Measurements from ENCODE around the gene TRIM65. TPM values are rescaled to one million over a fixed set of nuclear protein-coding genes. Genes with fewer than 3 reads are reported as not detected.
"Not testable (repeated sequence)": the region's sequence is repeated elsewhere in the genome, so short reads cannot be mapped to it uniquely, and the experiment has no call there.

TRIM65 gene
- total RNA-seq, 1 experiment from 2014 or later = 23.1 TPM

DNA sequence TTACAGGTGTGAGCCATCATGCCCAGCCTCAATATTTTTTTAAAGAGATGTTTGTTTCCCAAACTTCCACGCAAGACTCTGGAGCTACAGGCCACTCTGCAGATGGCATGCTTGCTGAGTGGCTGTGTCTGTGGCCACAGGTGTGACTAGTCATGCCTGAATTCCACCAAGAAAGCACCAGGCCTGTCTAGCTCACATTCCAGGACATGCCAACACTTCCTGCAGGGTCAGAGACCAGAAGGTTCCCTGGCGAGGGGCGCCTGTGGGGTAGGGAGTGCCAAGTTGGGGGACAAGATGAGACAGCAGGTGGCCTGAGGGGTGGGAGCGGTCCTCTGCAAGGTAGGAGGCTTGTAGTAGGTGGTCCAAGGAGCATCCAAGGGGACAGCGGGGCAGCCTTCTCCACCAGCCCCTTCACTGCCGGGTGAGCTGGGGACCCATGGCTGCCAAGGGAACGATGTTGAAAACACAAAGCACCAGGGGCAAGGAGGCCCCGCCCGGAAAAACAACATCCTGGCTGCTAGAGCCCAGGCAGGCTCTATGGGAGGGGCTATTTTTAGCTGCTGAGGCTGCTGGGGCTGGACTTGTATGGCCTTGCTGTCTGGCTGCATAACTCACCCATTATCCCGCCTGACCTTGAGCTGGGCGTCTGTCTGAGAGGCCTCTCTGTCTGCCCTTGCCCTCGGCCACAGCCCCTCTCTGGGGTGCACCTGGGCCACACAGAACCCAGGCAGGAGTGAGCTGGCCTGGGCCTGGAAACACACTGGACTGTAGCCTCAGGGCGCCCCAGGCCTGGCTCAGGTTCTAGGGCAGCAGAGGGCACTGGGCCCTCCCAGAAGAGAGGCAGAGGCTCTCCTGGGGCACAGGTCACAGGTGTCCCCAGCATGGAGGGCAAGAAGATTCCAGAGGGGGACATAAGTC lies 24.1 kb downstream of the TRIM65 start:
- no peaks in the 10 kb centered on the region for H3K9me3 ChIP-seq
- Mint-ChIP-seq H3K27me3 (ENCODE audit: insufficient read depth, unreplicated experiment) (no peaks in the 10 kb centered on the region), H3K36me3 (ENCODE audit: insufficient read depth, unreplicated experiment) (no peaks in the 10 kb centered on the region), H3K9me3 (ENCODE audit: unreplicated experiment) (no peaks in the 10 kb centered on the region), H3K4me3 (ENCODE audit: unreplicated experiment) (no peak overlapping the region), H3K27ac (ENCODE audit: unreplicated experiment) (no peak overlapping the region), H3K4me1 (ENCODE audit: low read depth, unreplicated experiment) (peaks cover 12% of the 10 kb centered on the region)
- H3K4me3 ChIP-seq (ENCODE audit: low read depth, low read length) = no peak overlapping the region
- intact Hi-C loops (cut with micrococcal nuclease; ENCODE audit: unreplicated experiment) = no loop called here
- TF ChIP-seq, protein P1, sequence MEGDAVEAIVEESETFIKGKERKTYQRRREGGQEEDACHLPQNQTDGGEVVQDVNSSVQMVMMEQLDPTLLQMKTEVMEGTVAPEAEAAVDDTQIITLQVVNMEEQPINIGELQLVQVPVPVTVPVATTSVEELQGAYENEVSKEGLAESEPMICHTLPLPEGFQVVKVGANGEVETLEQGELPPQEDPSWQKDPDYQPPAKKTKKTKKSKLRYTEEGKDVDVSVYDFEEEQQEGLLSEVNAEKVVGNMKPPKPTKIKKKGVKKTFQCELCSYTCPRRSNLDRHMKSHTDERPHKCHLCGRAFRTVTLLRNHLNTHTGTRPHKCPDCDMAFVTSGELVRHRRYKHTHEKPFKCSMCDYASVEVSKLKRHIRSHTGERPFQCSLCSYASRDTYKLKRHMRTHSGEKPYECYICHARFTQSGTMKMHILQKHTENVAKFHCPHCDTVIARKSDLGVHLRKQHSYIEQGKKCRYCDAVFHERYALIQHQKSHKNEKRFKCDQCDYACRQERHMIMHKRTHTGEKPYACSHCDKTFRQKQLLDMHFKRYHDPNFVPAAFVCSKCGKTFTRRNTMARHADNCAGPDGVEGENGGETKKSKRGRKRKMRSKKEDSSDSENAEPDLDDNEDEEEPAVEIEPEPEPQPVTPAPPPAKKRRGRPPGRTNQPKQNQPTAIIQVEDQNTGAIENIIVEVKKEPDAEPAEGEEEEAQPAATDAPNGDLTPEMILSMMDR (IDR thresholded peaks at IDR 0.05; ENCODE audit: insufficient read depth in 1 of 2, low read depth in 1 of 2, low read length in 1 of 2, severe bottlenecking in 1 of 2, unreplicated experiment in 1 of 2) = no peak
- H3K27me3 ChIP-seq (replicated peaks; ENCODE audit: control insufficient read depth, insufficient read depth, low read length) = no peaks in the 10 kb centered on the region
- ChIA-PET POLR2A (interaction anchor here (0.6 to 1.4 kb wide), 3 partner anchors 18 to 266 kb away, joined by 3 to 6 read pairs (median 3); partner anchors contain the start of gene WBP2), CTCF (interaction anchor here (1.3 to 2.0 kb wide), 2 partner anchors 15 to 18 kb away, joined by 3 to 8 read pairs; partner anchors contain the start of gene WBP2)
- no TSS peak for BruUV-seq (replicated peaks)
- peak in 1 of 2 experiments; percentile 46 for DNase-seq
- H3K4me1 ChIP-seq = peaks cover 22% of the 10 kb centered on the region
- no peaks in the 10 kb centered on the region for H3K36me3 ChIP-seq (ENCODE audit: control insufficient read depth, insufficient read depth, low read length)

DNA sequence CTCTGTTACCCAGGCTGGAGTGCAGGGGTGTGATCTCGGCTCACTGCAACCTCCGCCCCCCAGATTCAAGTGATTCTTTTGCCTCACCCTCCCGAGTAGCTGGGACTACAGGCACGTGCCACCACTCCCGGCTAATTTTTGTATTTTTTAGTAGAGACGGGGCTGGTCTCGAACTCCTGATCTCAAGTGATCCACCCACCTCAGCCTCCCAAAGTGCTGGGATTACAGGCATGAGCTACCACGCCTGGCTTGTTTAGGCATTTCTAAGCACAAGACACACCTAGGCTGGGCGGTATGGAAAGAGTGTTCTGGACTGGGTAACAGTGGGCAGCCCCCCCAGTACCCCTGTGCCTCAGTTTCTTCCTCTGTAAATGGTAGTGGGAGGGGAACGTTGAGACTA lies 26.5 kb downstream of the TRIM65 start:
- H3K9me3 ChIP-seq; H3K36me3 ChIP-seq (ENCODE audit: control insufficient read depth, insufficient read depth, low read length); H3K4me3 Mint-ChIP-seq (ENCODE audit: unreplicated experiment); H3K4me1 ChIP-seq; intact Hi-C loops (cut with micrococcal nuclease; ENCODE audit: unreplicated experiment); DNase-seq; H3K9me3 Mint-ChIP-seq (ENCODE audit: unreplicated experiment); BruUV-seq (replicated peaks); H3K4me1 Mint-ChIP-seq (ENCODE audit: low read depth, unreplicated experiment); H3K4me3 ChIP-seq (ENCODE audit: low read depth, low read length); CTCF ChIA-PET; H3K27me3 Mint-ChIP-seq (ENCODE audit: insufficient read depth, unreplicated experiment); H3K27me3 ChIP-seq (replicated peaks; ENCODE audit: control insufficient read depth, insufficient read depth, low read length); H3K27ac Mint-ChIP-seq (ENCODE audit: unreplicated experiment); H3K36me3 Mint-ChIP-seq (ENCODE audit: insufficient read depth, unreplicated experiment); POLR2A ChIA-PET: not testable (repeated sequence)

DNA sequence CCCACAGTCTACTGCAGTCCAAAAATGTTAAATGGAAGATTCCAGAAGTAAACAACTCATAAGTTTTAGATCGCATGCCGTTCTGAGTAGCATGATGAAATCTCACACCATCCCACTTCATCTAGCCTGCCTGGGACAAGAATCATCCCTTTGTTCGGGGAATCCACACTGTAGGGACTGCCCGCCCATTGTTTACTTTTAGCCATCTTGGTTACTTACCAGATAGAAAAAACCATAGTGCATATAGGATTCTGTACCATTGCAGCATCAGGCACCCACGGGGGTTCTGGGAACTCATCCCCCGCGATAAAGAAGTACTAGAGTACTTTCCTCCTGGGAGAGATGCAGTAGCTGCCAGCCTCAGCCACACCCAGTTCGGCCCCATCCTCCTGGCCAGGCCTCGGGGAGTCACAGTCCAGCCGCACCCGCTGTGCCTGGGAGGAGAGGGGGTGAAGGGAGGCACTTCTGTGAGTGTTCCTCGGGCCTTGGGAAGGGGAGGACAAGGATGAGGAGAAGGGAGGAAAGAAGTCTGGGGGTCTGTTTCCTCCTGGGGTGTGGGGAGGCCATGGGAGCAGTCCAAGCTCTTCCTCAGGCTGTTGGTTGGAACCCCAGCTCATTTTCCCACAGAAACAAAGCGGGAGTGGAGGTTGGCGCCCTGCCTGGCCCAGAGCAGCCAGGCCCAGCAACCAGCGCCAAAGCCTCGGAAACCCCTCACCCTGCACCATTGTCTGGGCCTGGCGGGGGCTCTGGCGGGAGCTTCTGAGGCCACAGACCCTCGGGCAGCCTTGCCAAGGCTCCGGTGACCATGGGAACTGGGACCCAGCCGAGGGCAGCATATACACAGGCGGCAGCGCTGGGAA lies 27.2 kb downstream of the TRIM65 start:
- Mint-ChIP-seq H3K4me1 (ENCODE audit: low read depth, unreplicated experiment) (no peaks in the 10 kb centered on the region), H3K27me3 (ENCODE audit: insufficient read depth, unreplicated experiment) (no peaks in the 10 kb centered on the region), H3K36me3 (ENCODE audit: insufficient read depth, unreplicated experiment) (no peaks in the 10 kb centered on the region), H3K9me3 (ENCODE audit: unreplicated experiment) (no peaks in the 10 kb centered on the region), H3K4me3 (ENCODE audit: unreplicated experiment) (no peak overlapping the region), H3K27ac (ENCODE audit: unreplicated experiment) (peak overlapping the region; percentile 15)
- Histone ChIP-seq H3K27me3 (replicated peaks; ENCODE audit: control insufficient read depth, insufficient read depth, low read length) (no peaks in the 10 kb centered on the region), H3K9me3 (no peaks in the 10 kb centered on the region), H3K36me3 (ENCODE audit: control insufficient read depth, insufficient read depth, low read length) (no peaks in the 10 kb centered on the region), H3K4me1 (peaks cover 9% of the 10 kb centered on the region; the same call in 1 of the 2 replicates), H3K4me3 (ENCODE audit: low read depth, low read length) (no peak overlapping the region)
- CTCF ChIA-PET = interaction anchor here (0.6 kb wide), 1 partner anchor 34 kb away, joined by 3 read pairs; no protein-coding TSS in a partner anchor
- intact Hi-C loops (cut with micrococcal nuclease; ENCODE audit: unreplicated experiment) = no loop called here
- BruUV-seq (replicated peaks) = no TSS peak
- no peak for DNase-seq
- POLR2A ChIA-PET = no interaction called here
- TF ChIP-seq, protein P1 (IDR thresholded peaks at IDR 0.05; ENCODE audit: insufficient read depth in 1 of 2, low read depth in 1 of 2, low read length in 1 of 2, severe bottlenecking in 1 of 2, unreplicated experiment in 1 of 2) = no peak

DNA sequence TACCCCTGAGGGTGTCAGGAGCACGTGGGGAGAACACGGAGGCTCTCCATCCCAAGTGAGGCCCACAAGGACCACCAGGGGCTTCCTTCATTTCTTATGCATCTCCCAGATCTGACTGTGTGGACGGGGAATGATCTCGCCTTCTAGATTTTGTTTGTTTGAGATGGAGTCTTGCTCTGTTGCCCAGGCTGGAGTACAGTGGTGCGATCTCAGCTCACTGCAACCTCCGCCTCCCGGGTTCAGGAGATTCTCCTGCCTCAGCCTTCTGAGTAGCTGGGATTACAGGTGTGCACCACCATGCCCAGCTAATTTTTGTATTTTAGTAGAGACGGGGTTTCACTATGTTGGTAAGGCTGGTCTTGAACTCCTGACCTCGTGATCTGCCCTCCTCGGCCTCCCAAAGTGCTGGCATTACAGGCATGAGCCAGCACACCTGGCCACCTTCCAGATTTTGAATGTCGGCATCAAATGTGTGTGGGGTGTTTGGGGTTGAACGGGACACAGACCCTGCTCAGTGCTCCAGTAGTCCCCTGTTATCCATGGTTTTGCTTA lies 27.9 kb downstream of the TRIM65 start:
- H3K27me3 ChIP-seq (replicated peaks; ENCODE audit: control insufficient read depth, insufficient read depth, low read length); H3K4me3 Mint-ChIP-seq (ENCODE audit: unreplicated experiment); H3K4me1 Mint-ChIP-seq (ENCODE audit: low read depth, unreplicated experiment); H3K9me3 ChIP-seq; H3K9me3 Mint-ChIP-seq (ENCODE audit: unreplicated experiment); H3K36me3 Mint-ChIP-seq (ENCODE audit: insufficient read depth, unreplicated experiment); H3K27ac Mint-ChIP-seq (ENCODE audit: unreplicated experiment); H3K4me3 ChIP-seq (ENCODE audit: low read depth, low read length); intact Hi-C loops (cut with micrococcal nuclease; ENCODE audit: unreplicated experiment); DNase-seq; H3K4me1 ChIP-seq; BruUV-seq (replicated peaks); H3K36me3 ChIP-seq (ENCODE audit: control insufficient read depth, insufficient read depth, low read length); H3K27me3 Mint-ChIP-seq (ENCODE audit: insufficient read depth, unreplicated experiment); POLR2A ChIA-PET: not testable (repeated sequence)
- CTCF ChIA-PET = interaction anchor here (1.1 kb wide), 1 partner anchor 9 kb away, joined by 3 read pairs; no protein-coding TSS in a partner anchor
